Colonic mucosa (tissue), 4 donors: ENCODE measurements around the gene GBP5. TPM values are rescaled to one million over a fixed set of nuclear protein-coding genes. Genes with fewer than 3 reads are reported as not detected.

Source experiments
- DNase-seq: peaks from one replicate; pipeline ENCODE4 v3.0.0-alpha.2; 2020
- H3K27ac ChIP-seq: fragments of 200-600 bp; one replicate; pipeline ENCODE4 v1.8.0; 2021
- H3K27me3 ChIP-seq: fragments of 200-600 bp; one replicate; pipeline ENCODE4 v1.8.0; 2021
- H3K36me3 ChIP-seq: fragments of 200-600 bp; one replicate; pipeline ENCODE4 v1.8.0; 2021
- H3K4me1 ChIP-seq: fragments of 200-600 bp; one replicate; pipeline ENCODE4 v1.8.0; 2021; ENCODE audit warnings: mild to moderate bottlenecking
- H3K4me3 ChIP-seq: fragments of 200-600 bp; one replicate; pipeline ENCODE4 v1.8.0; 2021
- H3K9ac ChIP-seq, 2 donors: one replicate each; pipeline ENCODE4 v1.7.0; 2013; ENCODE audit warnings: control low read depth in 2 of 2, low read depth in 2 of 2, low read length in 2 of 2
- H3K9me3 ChIP-seq: fragments of 200-600 bp; one replicate; pipeline ENCODE4 v1.8.0; 2021
- CTCF ChIP-seq: fragments of 200-600 bp; IDR thresholded peaks from one replicate; pipeline ENCODE4 v1.8.0; 2022; ENCODE audit warnings: antibody characterized with exemption, mild to moderate bottlenecking
- intact Hi-C: fragments of 100-400 bp; cut with DNase I; formaldehyde crosslinking; loops from one replicate; pipeline ENCODE4 v1.14.1; 2022
- total RNA-seq, 2 donors: library from RNA; stranded (reverse); fragmentation: NEBNext Ultra II Directional in 1 of 2; extraction: Animal tissue kit (Norgen Biotek cat#: 25700) in 1 of 2; gene quantifications; one replicate each; pipeline ENCODE4 v1.2.1, GENCODE V29; 2021
- donor health status: healthy.
- donor health status: DM: no; HTN: no; CAD: no.
- donor health status: DM: no; HTN: no; CAD: no.

Gene GBP5
- total RNA-seq, 2 donors from 2014 or later = 1.3 to 3.0 TPM

GRCh38 chr1:89243046-89243445 lies 29.6 kb downstream of the GBP5 start:
- DNase-seq = no peak
- Histone ChIP-seq H3K4me1 (no peaks in the 10 kb centered on the region), H3K4me3 (no peak overlapping the region), H3K9me3 (no peaks in the 10 kb centered on the region), H3K27ac (no peak overlapping the region), H3K9ac (no peak overlapping the region), H3K27me3 (no peaks in the 10 kb centered on the region), H3K36me3 (no peaks in the 10 kb centered on the region)
- intact Hi-C loops = no loop called here
- TF ChIP-seq CTCF = no peak

Other genes with a start within 250 kb of the GBP5 start
- gene GBP3, start 250.0 kb downstream of the GBP5 start, total RNA-seq = 100 to 1,000 TPM in 1 of 2 donors, 10 to 100 TPM in 1; 38.7 to 103 TPM
- gene GBP1, start 207.7 kb downstream of the GBP5 start, total RNA-seq = 10 to 100 TPM; 15.0 to 25.9 TPM
- gene GBP2, start 146.7 kb downstream of the GBP5 start, total RNA-seq = 10 to 100 TPM; 20.1 to 81.0 TPM
- not detected for gene GBP7, start 96.9 kb downstream of the GBP5 start, total RNA-seq
- gene GBP4, start 73.9 kb downstream of the GBP5 start, total RNA-seq = 1 to 10 TPM; 2.1 to 4.9 TPM
- not detected for gene GBP6, start 91.2 kb upstream of the GBP5 start, total RNA-seq